HepG2 (cell line): ENCODE measurements around the gene ABCA2. TPM values are rescaled to one million over a fixed set of nuclear protein-coding genes. Genes with fewer than 3 reads are reported as not detected.

ENCODE experiments used
- ATAC-seq: fragments of 200-7000 bp; cut with Tn5 transposase; 3 replicates; pipeline ENCODE4 v1.9.1; 2020; ENCODE audit warnings: mild to moderate bottlenecking, moderate library complexity
- BruUV-seq: library from RNA; stranded (reverse); fragments of 400-500 nt; replicated peaks from 2 replicates; lab custom pipeline; 2021; lab: Mats Ljungman, UMichigan
- CTCF ChIA-PET: fragments of 300-600 bp; formaldehyde crosslinking; extraction: SDS; loops from one replicate; lab custom pipeline; 2021; ENCODE audit warnings: low total read pairs, inconsistent platforms, low intra/inter-chr PET ratio; lab: Yijun Ruan, JAX
- POLR2A ChIA-PET: fragments of 350-600 bp; sonication (Branson Sonifier 250); formaldehyde crosslinking; loops from one replicate; lab custom pipeline; 2020; ENCODE audit warnings: antibody characterized with exemption, inconsistent platforms; lab: Yijun Ruan, JAX
- DNase-seq: peaks from one replicate; pipeline ENCODE4 v3.0.0-alpha.2; 2015; ENCODE audit warnings: low spot score
- FAIRE-seq: peaks from 3 replicates; lab custom pipeline; 2011; peaks lifted over from hg19 to GRCh38; lab: Jason Lieb, UNC
- H2AFZ ChIP-seq: one replicate; pipeline ENCODE4 v1.6.1; 2011; ENCODE audit warnings: low read length, inconsistent platforms
- H3K27ac ChIP-seq: fragments of 300-600 bp; 3 replicates; pipeline ENCODE4 v1.8.0; 2011; ENCODE audit warnings: mixed run types, mild to moderate bottlenecking, mixed read lengths, low read length, inconsistent platforms; ENCODE audit not compliant: insufficient read depth; ENCODE audit errors: extremely low read length
- H3K27me3 ChIP-seq, 2 experiments: fragments of 200-600 bp in 1 of 2; 2 replicates in 1 of 2; 3 replicates in 1 of 2; pipeline versions ENCODE4 v1.6.0 to v1.8.0; 2011; ENCODE audit warnings: low read length in 2 of 2, mild to moderate bottlenecking in 2 of 2, moderate library complexity in 2 of 2, inconsistent platforms in 1 of 2; ENCODE audit not compliant: insufficient read depth in 2 of 2, control insufficient read depth in 1 of 2
- H3K36me3 ChIP-seq, 2 experiments: fragments of 200-600 bp in 1 of 2; replicated peaks in 1 of 2; 2 replicates in 1 of 2; 3 replicates in 1 of 2; pipeline versions ENCODE4 v1.5.1 to v1.8.0; 2011; ENCODE audit warnings: low read length in 2 of 2, inconsistent platforms in 1 of 2; ENCODE audit not compliant: insufficient read depth in 2 of 2, control insufficient read depth in 1 of 2
- H3K4me1 ChIP-seq: 2 replicates; pipeline ENCODE4 v1.5.1; 2012; ENCODE audit warnings: low read length, inconsistent platforms; ENCODE audit not compliant: insufficient read depth
- H3K4me2 ChIP-seq: 2 replicates; pipeline ENCODE4 v1.6.0; 2011; ENCODE audit warnings: low read depth, low read length, inconsistent platforms
- H3K4me3 ChIP-seq, 3 experiments: fragments of 200-600 bp in 1 of 3; sonication (generic), shearing (Covaris generic) in 1 of 3; replicated peaks in 1 of 3; 2 replicates each; pipeline ENCODE4 v1.5.1; 2011 to 2016; ENCODE audit warnings: low read length in 3 of 3, inconsistent platforms in 2 of 3, low read depth in 2 of 3, mild to moderate bottlenecking in 2 of 3, control low read depth in 1 of 3, mixed read lengths in 1 of 3; ENCODE audit not compliant: insufficient read depth in 1 of 3
- H3K79me2 ChIP-seq: one replicate; pipeline ENCODE4 v1.6.1; 2011; ENCODE audit warnings: low read length, inconsistent platforms; ENCODE audit not compliant: insufficient read depth
- H3K9ac ChIP-seq: 2 replicates; pipeline ENCODE4 v1.6.0; 2011; ENCODE audit warnings: mild to moderate bottlenecking, low read depth, low read length, inconsistent platforms; ENCODE audit not compliant: insufficient read depth
- H3K9me3 ChIP-seq: 2 replicates; pipeline ENCODE4 v1.5.1; 2012; ENCODE audit warnings: mild to moderate bottlenecking, low read length
- H4K20me1 ChIP-seq: 2 replicates; pipeline ENCODE4 v1.6.0; 2011; ENCODE audit warnings: inconsistent platforms, mild to moderate bottlenecking, low read length, moderate library complexity; ENCODE audit not compliant: insufficient read depth
- HNRNPH1 ChIP-seq: fragments of 200-400 bp; formaldehyde crosslinking; optimal IDR thresholded peaks from 2 replicates; pipeline ENCODE3; 2017; ENCODE audit warnings: mild to moderate bottlenecking, low read depth, low read length
- HNRNPUL1 ChIP-seq: fragments of 200-400 bp; formaldehyde crosslinking; IDR thresholded peaks from 2 replicates; pipeline ENCODE4 v1.6.1; 2017; ENCODE audit warnings: low read depth, mild to moderate bottlenecking, low read length, moderate library complexity
- KDM4B ChIP-seq: sonication (generic); formaldehyde crosslinking; IDR thresholded peaks from 2 replicates; pipeline ENCODE4 v1.4.0; 2020; ENCODE audit warnings: missing genetic modification reagents
- MXI1 ChIP-seq: IDR thresholded peaks from 3 replicates; pipeline ENCODE4 v1.6.1; 2012; ENCODE audit warnings: low read depth, low read length, inconsistent platforms, borderline replicate concordance
- NFE2 ChIP-seq: sonication (generic); formaldehyde crosslinking; IDR thresholded peaks from 2 replicates; pipeline ENCODE4 v1.4.0; 2020; ENCODE audit warnings: missing genetic modification reagents
- ZNF224 ChIP-seq: sonication (generic); formaldehyde crosslinking; IDR thresholded peaks from 2 replicates; pipeline ENCODE4 v1.5.0; 2020; ENCODE audit warnings: mild to moderate bottlenecking, missing genetic modification reagents
- ZNF253 ChIP-seq: sonication (generic); formaldehyde crosslinking; IDR thresholded peaks from 2 replicates; pipeline ENCODE4 v1.8.0; 2022; ENCODE audit warnings: mild to moderate bottlenecking, missing genetic modification reagents, borderline replicate concordance
- ZNF335 ChIP-seq: sonication (generic); formaldehyde crosslinking; IDR thresholded peaks from 2 replicates; pipeline ENCODE4 v1.4.0; 2020; ENCODE audit warnings: missing genetic modification reagents
- ZNF33A ChIP-seq: sonication (generic); formaldehyde crosslinking; IDR thresholded peaks from 2 replicates; pipeline ENCODE4 v1.5.1; 2020; ENCODE audit warnings: missing genetic modification reagents, mild to moderate bottlenecking, moderate library complexity, borderline replicate concordance
- ZNF432 ChIP-seq: sonication (generic); formaldehyde crosslinking; IDR thresholded peaks from 2 replicates; pipeline ENCODE4 v1.5.0; 2020; ENCODE audit warnings: missing genetic modification reagents, mild to moderate bottlenecking, borderline replicate concordance
- ZNF562 ChIP-seq: sonication (generic); formaldehyde crosslinking; IDR thresholded peaks from 2 replicates; pipeline ENCODE4 v1.8.0; 2022; ENCODE audit warnings: missing genetic modification reagents, borderline replicate concordance
- ZNF598 ChIP-seq: sonication (generic); formaldehyde crosslinking; IDR thresholded peaks from 2 replicates; pipeline ENCODE4 v1.5.1; 2020; ENCODE audit warnings: mild to moderate bottlenecking, missing genetic modification reagents, borderline replicate concordance
- WGBS: methylation state at CpG from one replicate; pipeline ENCODE4 v1.1.6; 2017; ENCODE audit warnings: low lambda C conversion rate; 5-methylcytosine and 5-hydroxymethylcytosine counted together
- in situ Hi-C: cut with HindIII; loops from 2 replicates; pipeline ENCODE4 v1.10.0; 2017; ENCODE audit warnings: low pct_unique_long_range_greater_than_20kb; ENCODE audit not compliant: extremely low pct_ligation_motif_present
- intact Hi-C: fragments of 100-400 bp; cut with micrococcal nuclease; formaldehyde crosslinking; loops from one replicate; pipeline ENCODE4 v1.10.0; 2022; ENCODE audit not compliant: unreplicated experiment
- polyA plus RNA-seq, 8 experiments: library from polyadenylated mRNA; depleted of rRNA in 3 of 8; stranded (reverse) in 7 of 8; unstranded in 1 of 8; fragments of >200 nt; fragmentation: Illumina TruSeq in 4 of 8; extraction: Trizol in 4 of 8; gene quantifications; 2 replicates each; pipeline versions ENCODE4 v1.2.1 to v1.2.3, GENCODE V29; 2011 to 2016; ENCODE audit warnings: low read depth in 4 of 8, missing spikeins in 1 of 8, mixed read lengths in 1 of 8; ENCODE audit not compliant: insufficient read depth in 1 of 8
- total RNA-seq, 5 experiments: library from RNA; depleted of rRNA; stranded (reverse); fragments of >200 nt; fragmentation: Illumina TruSeq; extraction: Trizol; gene quantifications; 2 replicates each; pipeline ENCODE4 v1.2.3, GENCODE V29; 2016; ENCODE audit warnings: low read depth in 1 of 5
- TF ChIP-seq, protein P1 (sequence below): sonication (generic); formaldehyde crosslinking; IDR thresholded peaks from 2 replicates; pipeline ENCODE4 v1.8.0; 2022; ENCODE audit warnings: low read depth, missing genetic modification reagents
- TF ChIP-seq, protein P2 (sequence below): sonication (generic); formaldehyde crosslinking; conservative IDR thresholded peaks from 2 replicates; pipeline ENCODE4 v1.4.0; 2020; ENCODE audit warnings: mild to moderate bottlenecking, missing genetic modification reagents, moderate library complexity
- TF ChIP-seq, protein P3 (sequence below): sonication (generic); formaldehyde crosslinking; IDR thresholded peaks from 2 replicates; pipeline ENCODE4 v1.5.0; 2020; ENCODE audit warnings: missing genetic modification reagents
- TF ChIP-seq, protein P4 (sequence below): sonication (generic); formaldehyde crosslinking; IDR thresholded peaks from 2 replicates; pipeline ENCODE4 v1.5.0; 2020; ENCODE audit warnings: mild to moderate bottlenecking, missing genetic modification reagents, moderate library complexity

ABCA2 gene
- total and polyA plus RNA-seq, 2 of the 13 experiments (the other 11 are each of a cell fraction or from before 2014, with no cell fraction given): 2.9 to 19.2 TPM

DNA sequence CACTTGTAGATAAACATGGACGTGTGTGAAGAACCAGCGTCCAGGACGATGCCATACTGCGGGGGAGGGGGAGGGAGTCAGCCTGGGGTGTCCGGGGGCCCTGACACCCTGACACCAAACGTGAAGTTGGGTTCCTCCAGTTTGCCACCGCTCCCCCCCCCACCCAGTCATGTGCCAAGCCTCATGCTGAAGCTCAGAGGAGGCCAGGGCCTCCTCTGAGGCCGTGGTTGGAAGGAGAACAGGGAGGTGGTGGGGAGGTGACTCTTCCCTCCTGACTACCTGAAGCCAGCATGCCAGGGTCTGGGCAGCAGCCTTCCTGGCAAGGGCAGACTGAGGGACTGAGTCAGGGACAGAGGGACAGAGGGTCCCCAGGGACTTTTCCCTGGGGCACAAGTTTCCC, 24.3 kb upstream of the ABCA2 start:
- Histone ChIP-seq H3K9me3 (no peaks in the 10 kb centered on the region), H3K9ac (no peak overlapping the region), H3K4me2 (peak overlapping the region; percentile 84; the same call in 1 of the 2 replicates), H3K27ac (no peak overlapping the region), H3K36me3 (no peaks in the 10 kb centered on the region), H3K4me3 (peak overlapping the region in 1 of 3 experiments; percentile 84; a peak in 1 of 6 replicates), H4K20me1 (no peaks in the 10 kb centered on the region; the same call in 1 of the 2 replicates), H2AFZ (no peak overlapping the region), H3K4me1 (peaks cover 37% of the 10 kb centered on the region), H3K27me3 (no peaks in the 10 kb centered on the region; a peak in 2 of 5 replicates), H3K79me2 (peaks cover 9% of the 10 kb centered on the region)
- DNase-seq: no peak
- in situ Hi-C loops (no loop called here), intact Hi-C loops (no loop called here)
- POLR2A ChIA-PET: interaction anchor here (4.4 kb wide), 1 partner anchor 18 kb away, joined by 55 read pairs; the partner anchor contains the start of gene SAPCD2
- BruUV-seq: no TSS peak
- no peak for FAIRE-seq
- no peak for ATAC-seq
- 91% methylated on average over 7 of the region's 8 CpGs for WGBS
- CTCF ChIA-PET: no interaction called here
- TF ChIP-seq, protein P1, sequence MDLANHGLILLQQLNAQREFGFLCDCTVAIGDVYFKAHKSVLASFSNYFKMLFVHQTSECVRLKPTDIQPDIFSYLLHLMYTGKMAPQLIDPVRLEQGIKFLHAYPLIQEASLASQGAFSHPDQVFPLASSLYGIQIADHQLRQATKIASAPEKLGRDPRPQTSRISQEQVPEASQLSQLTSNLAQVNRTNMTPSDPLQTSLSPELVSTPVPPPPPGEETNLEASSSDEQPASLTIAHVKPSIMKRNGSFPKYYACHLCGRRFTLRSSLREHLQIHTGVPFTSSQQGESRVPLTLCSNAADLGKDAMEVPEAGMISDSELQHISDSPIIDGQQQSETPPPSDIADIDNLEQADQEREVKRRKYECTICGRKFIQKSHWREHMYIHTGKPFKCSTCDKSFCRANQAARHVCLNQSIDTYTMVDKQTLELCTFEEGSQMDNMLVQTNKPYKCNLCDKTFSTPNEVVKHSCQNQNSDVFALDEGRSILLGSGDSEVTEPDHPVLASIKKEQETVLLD: no peak
- TF ChIP-seq ZNF432 (no peak), HNRNPUL1 (no peak), MXI1 (no peak), ZNF335 (CRISPR knock-in tag) (no peak), ZNF33A (no peak), ZNF253 (no peak), NFE2 (CRISPR knock-in tag) (no peak), KDM4B (no peak), HNRNPH1 (no peak), ZNF224 (no peak), ZNF562 (no peak), ZNF598 (CRISPR knock-in tag) (no peak)
- TF ChIP-seq, protein P2, sequence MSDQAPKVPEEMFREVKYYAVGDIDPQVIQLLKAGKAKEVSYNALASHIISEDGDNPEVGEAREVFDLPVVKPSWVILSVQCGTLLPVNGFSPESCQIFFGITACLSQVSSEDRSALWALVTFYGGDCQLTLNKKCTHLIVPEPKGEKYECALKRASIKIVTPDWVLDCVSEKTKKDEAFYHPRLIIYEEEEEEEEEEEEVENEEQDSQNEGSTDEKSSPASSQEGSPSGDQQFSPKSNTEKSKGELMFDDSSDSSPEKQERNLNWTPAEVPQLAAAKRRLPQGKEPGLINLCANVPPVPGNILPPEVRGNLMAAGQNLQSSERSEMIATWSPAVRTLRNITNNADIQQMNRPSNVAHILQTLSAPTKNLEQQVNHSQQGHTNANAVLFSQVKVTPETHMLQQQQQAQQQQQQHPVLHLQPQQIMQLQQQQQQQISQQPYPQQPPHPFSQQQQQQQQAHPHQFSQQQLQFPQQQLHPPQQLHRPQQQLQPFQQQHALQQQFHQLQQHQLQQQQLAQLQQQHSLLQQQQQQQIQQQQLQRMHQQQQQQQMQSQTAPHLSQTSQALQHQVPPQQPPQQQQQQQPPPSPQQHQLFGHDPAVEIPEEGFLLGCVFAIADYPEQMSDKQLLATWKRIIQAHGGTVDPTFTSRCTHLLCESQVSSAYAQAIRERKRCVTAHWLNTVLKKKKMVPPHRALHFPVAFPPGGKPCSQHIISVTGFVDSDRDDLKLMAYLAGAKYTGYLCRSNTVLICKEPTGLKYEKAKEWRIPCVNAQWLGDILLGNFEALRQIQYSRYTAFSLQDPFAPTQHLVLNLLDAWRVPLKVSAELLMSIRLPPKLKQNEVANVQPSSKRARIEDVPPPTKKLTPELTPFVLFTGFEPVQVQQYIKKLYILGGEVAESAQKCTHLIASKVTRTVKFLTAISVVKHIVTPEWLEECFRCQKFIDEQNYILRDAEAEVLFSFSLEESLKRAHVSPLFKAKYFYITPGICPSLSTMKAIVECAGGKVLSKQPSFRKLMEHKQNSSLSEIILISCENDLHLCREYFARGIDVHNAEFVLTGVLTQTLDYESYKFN (CRISPR knock-in tag): no peak
- TF ChIP-seq, protein P3, sequence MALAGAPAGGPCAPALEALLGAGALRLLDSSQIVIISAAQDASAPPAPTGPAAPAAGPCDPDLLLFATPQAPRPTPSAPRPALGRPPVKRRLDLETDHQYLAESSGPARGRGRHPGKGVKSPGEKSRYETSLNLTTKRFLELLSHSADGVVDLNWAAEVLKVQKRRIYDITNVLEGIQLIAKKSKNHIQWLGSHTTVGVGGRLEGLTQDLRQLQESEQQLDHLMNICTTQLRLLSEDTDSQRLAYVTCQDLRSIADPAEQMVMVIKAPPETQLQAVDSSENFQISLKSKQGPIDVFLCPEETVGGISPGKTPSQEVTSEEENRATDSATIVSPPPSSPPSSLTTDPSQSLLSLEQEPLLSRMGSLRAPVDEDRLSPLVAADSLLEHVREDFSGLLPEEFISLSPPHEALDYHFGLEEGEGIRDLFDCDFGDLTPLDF (CRISPR knock-in tag): no peak
- TF ChIP-seq, protein P4, sequence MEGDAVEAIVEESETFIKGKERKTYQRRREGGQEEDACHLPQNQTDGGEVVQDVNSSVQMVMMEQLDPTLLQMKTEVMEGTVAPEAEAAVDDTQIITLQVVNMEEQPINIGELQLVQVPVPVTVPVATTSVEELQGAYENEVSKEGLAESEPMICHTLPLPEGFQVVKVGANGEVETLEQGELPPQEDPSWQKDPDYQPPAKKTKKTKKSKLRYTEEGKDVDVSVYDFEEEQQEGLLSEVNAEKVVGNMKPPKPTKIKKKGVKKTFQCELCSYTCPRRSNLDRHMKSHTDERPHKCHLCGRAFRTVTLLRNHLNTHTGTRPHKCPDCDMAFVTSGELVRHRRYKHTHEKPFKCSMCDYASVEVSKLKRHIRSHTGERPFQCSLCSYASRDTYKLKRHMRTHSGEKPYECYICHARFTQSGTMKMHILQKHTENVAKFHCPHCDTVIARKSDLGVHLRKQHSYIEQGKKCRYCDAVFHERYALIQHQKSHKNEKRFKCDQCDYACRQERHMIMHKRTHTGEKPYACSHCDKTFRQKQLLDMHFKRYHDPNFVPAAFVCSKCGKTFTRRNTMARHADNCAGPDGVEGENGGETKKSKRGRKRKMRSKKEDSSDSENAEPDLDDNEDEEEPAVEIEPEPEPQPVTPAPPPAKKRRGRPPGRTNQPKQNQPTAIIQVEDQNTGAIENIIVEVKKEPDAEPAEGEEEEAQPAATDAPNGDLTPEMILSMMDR (CRISPR knock-in tag): no peak
